Occipital lobe (tissue), 2 donors: ENCODE data around the gene FMN1. TPM values are rescaled to one million over a fixed set of nuclear protein-coding genes. Genes with fewer than 3 reads are reported as not detected.
"Not testable (repeated sequence)": the region's sequence is repeated elsewhere in the genome, so short reads cannot be mapped to it uniquely, and the experiment has no call there.

Source experiments
- DNase-seq: peaks from one replicate; lab custom pipeline; 2025; lab: John Stamatoyannopoulos, UW
- total RNA-seq: library from RNA; depleted of rRNA; stranded (reverse); fragments of >200 nt; gene quantifications from one replicate; pipeline ENCODE4 v1.2.3, GENCODE V29; 2014

FMN1 gene
- total RNA-seq, 1 donor from 2014 or later = 3.9 TPM

DNA sequence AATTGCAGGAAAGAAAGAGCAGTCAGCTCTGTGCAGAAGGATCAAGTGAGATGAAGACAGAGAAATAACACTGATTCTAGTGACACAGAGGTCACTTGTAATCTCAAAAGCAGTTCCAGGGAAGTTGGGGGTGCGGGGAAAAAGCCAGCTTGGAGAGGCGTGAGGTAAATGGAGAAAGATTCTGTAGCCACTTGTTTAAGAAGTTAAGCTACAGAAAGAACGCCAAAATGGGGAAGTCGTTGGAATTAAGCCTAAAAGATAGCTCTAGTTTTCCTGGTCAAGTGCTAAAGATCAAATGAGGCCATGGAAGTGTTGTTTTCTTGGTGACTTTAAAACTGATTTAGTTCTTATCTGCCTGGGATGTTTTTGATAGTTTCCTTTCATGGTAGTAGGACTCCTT lies 324.7 kb downstream of the FMN1 start:
- no peak for DNase-seq

DNA sequence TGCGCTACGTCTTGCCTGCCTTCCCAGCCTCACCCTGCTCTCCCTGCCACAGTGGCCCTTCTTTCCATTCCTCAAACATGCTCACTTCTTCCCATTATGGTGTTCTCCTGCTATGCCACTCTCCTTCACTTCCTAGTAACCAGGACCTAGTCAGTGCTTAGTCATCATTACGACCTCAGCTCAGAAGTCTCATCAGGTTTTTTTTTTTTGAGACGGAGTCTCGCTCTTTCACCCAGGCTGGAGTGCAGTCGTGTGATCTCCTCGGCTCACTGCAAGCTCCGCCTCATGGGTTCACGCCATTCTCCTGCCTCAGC lies 327.2 kb downstream of the FMN1 start:
- no peak for DNase-seq

DNA sequence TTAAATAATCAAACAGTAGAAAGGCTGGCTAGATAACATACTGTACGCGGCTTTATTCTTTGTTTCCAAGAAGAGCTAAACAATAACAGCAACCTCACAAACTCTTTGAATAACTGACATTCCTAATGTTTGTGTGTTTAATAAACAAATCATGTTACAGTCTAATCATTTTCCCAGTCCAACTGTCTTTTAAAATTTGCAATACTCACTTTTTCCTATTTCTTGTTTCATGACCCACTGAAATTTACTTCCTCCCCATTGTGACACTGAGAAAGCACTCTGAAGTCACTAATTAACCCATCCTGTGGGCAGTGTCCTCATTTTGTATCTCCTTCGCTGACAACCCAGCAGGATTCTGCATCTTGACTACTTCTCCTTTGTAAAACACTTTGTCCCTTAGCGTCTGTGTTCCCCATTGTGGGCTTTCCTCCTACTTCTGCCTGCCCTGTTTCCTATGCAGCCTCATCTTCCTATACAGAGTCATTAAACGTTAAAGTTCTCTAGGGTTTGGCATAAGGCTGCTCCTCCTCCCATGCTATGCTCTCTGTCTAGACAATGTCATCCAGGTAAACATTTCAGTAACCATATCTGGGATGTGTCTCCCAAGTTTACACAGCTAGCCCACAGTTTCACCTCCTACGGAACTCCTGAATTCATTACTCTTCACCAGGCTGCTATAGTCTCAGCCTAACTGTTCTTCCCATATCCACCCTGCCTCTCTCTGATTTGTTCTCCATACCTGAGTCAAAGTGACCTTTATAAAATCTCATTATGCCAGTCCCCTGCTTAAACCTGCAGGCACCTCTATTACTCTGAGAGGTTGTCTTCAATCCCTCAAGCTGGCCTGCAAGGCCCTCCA lies 327.8 kb downstream of the FMN1 start:
- no peak for DNase-seq

DNA sequence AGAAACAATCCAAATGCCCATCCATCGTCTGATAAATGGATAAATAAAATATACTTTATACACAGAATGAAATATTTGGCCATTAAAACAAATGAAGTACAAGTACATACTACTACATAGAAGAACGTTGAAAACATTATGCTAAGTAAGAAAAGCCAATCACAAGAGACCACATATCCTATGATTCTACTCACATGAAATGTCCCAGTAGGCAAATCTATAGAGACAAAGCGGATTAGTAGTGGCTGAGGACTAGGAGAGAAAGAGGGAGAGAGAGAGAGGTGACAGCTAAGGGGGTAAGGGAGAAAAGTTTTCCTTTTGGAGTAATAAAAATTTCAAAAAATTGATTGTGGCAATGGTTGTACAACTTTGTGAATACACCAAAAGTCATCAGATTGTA lies 329.7 kb downstream of the FMN1 start:
- DNase-seq = no peak

DNA sequence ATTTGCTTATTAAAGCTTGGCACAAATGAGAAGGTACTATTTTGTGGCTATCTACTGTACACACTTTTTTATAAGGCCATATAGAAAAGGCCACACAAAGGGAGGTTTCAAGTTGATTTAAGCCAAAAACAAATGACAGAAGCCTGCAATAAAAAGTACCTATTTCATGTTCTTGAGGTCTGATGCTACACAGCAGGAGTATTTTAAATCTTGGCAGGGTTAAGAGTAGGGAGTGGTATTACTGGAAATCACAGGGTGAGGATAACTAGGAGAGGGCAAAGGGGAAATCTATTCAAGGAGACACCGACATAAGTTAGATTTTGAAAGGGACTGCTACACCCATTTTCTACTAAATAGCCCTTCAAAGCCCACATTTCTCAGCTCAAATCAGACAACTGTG lies 330.5 kb downstream of the FMN1 start:
- DNase-seq = no peak

DNA sequence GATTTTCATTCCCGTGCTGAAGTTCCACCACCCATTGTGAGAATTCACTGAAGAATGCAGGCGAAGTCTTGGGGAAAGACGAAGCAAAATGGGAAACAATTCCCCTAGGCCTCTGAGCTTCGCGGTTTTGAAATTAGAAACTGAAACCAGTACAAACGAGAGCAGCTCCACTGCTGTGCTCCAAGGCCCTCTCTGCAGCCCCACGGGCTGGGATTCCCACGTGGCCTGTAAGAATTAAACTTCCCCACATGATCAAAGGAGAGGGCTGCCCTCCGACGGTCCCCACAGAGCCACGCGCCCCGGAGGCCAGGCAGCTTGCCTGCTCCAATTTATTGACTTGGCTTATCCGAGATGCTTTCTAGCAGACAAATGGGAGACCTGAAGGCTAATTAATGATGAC lies 332.8 kb downstream of the FMN1 start:
- no peak for DNase-seq

DNA sequence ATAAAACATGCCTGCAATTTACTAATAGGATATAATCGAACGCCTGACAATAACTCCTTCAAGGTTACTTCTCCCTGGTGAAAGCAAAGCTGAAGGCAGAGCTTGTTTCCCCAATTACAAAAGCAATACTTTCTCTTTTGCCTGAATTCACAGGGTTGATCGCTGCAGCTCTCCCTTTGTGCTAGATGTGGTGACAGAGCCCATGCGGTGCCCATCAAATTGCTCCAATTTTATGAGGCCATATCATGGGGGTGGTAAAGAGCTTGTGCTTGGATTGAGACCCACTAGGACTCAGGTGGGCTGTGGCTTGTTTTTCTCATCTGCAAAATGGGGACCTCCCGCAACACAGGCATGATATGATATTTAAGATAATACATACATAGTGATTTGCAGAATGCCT lies 333.3 kb downstream of the FMN1 start:
- no peak for DNase-seq

DNA sequence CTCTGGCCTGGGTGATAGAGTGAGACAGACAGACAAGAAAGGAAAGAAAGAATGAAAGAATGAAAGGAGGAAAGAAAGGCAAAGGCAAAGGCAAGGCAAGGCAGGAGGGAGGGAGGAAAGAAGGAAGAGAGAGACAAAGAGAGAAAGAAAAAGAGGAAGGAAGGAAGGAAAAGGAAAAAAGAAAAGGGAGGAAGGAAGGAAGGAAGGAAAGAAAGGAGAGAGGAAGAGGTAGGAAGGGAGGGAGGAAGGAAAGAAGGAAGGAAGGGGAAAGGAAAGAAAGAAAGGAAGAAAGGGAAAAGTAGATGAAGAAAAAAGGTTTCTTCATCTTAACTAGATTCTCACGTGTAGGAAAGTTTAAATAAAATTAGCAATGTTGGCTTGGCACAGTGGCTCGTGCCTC lies 334.5 kb downstream of the FMN1 start:
- no peak for DNase-seq

DNA sequence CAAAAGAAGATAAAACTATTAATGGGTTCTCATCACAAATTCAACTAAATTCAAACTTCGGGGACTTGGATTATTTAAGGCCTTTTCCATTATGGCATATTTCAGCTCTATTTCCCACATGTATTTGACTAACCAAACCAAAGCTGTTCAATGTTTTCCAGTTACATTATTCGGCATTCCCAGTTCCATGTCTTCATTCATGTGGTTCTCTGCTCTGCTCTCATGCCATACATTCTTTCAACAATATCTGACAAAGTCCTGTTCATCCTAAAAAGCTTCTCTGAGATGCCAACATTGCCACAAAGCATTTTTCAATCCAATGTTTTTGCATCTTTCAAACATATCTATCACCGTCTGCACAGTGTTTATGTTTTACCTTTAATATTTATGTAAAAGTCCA lies 335.3 kb downstream of the FMN1 start:
- DNase-seq = no peak

DNA sequence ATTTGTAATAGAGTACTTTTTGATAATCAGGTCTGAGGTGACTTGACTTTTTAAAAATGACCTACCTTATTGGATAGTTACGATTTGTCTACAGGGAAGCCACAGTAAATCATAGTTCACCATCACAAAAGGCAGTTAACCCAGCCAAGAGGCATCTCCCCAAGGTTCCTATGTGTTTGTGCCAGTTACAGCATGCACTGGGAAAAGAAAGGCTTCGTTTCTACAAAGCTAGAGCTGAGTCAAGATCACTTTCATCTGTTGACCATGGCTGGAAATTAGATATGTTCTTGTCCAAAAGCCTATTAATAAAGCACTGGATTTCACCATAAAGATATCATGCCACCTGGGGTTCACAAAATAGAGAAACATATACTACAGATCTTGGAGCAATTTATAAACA lies 336.8 kb downstream of the FMN1 start:
- no peak for DNase-seq

DNA sequence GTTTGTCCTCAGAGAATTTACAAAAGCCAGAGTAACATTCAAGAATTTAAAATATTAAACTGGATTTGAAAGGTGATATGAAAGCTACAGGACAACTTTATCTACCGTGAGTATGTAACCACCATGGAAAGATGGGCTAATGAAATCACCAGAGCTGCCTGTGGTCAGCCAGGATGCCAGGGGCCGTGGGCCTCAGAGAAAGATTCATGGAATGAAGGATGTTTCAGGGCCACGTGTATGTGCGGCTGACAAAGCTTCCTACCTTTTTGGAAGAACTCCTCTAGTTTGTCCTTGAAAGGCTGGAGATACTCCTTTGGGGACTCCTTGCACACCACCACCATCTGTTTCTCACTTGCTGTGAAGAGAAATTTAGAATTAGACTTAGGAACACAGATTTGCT lies 337.8 kb downstream of the FMN1 start:
- no peak for DNase-seq

DNA sequence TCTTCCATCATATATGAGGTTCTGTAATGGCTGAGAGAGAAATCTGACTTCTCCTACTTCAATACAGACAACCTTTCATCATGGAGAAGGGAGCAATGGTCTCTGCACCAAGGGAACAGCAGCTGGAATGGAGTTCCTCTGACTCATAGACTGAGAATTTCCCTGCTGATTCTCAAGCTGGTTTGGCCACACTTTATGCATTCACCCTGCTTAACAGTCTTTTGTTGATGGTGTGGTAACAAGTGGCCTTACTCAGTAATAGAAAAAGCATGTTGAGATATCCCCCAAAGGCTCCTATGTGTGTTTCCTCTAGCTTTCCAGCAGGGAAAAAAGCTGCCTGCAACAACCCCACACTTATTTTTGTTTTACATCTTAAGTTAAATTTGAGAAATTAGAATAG lies 338.6 kb downstream of the FMN1 start:
- DNase-seq = no peak

DNA sequence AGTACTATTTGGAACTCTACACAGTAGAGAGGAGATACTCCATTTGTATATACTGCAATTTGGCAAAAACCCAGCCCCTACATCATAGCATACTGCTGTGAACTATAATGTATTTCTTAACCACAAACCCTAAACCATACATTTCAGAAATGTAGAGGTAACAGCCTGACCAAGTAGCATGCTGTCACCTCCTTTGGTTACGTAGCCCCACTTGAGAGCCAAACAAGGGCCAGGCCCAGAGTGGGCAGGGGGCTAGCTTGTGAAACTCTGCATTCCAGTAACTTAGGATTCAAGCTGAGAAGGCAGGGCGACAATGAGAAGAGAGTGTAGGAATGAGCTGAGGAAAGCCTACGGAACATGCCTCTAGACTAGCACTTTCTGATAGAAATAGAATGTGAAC lies 340.9 kb downstream of the FMN1 start:
- no peak for DNase-seq

DNA sequence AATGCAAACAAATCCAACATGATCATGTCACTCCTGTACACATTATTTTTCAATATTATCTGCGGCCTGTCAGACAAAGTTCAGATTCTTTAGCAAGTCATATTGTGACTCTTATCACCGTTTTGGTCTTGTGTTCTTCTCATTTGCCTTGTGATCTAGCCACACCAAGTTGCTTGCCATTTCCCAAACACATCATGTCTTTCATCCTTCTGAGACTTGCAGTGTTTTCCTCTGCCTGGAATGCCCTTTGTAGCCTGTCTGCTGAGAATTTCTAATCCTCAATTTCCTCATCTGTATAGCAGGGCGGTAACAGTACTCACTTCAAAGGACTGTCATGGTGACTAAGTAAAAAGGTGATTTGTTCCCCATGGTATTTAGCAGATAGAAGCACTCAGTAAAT lies 341.7 kb downstream of the FMN1 start:
- no peak for DNase-seq

DNA sequence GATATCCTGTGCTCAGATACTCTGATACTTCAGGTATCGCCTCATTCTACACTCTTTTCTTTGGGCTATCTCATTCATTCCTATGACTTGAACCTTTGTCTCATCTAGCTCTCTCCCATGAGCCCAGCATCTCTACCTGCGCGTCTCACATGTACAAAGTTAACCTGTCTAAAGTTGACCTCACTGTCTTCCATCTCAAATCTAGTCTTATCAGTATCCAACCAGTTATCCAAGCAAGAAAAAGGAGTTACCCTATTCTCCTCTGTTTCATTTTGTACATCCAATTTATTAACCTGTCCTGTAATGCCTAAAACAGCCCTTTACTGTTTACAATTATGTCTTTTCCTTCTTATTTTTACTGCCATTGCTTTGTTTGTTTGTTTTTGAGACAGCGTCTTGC lies 342.5 kb downstream of the FMN1 start:
- no peak for DNase-seq

DNA sequence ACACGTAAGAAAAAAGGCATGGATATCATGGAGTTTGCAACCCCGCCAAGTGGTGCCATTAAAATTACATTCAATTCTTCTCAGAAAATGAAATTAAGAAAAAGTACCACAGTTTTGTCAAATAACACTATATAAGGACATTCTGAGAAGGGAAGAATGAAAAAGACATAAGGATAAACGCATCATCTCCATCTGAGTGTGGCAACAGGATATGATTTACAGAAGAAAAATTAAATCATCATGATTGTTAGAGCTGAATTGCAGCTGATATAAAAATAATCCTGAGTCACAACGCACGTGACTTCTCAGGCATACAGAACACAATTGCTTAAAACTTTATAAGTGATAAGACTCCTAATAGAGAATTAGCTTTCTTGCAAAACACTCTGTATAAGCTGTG lies 342.9 kb downstream of the FMN1 start:
- DNase-seq = no peak

DNA sequence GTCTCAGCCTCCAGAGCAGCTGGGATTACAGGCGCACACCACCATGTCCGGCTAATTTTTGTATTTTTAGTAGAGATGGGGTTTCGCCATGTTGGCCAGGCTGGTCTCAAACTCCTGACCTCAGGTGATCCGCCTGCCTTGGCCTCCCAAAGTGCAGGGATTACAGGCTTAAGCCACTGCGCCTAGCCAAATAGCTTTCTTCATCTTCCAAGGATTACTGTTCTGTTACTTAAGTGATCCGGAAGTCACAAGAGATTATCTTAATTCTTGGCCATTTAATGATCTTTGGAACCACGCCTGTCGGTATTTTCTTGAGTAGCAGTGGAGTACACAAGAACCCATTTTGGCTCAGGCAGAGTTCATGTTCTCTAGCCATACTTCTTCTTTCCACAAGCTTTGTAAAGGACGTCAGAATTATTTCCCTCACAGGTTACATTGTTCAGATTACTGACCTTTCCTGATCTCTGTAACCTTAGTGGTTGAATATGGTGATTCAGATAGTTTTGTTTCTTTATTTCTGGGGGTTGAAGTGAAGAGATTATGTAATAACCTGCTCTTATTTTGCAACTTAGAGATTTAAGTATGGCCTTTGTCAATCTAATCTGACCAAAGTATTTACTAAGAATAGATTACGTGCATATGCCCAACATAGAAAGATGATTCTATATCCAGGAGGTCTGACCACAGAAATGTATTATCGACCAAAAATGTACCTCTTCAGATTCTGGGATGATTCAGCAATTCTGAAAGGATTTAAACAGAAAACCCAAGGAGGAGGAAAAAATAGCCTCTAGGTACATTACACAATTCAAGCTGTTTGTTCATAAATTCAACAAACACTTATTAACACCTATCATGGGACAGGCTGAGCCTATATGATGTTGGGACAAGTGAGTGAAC lies 344.5 kb downstream of the FMN1 start:
- no peak for DNase-seq

DNA sequence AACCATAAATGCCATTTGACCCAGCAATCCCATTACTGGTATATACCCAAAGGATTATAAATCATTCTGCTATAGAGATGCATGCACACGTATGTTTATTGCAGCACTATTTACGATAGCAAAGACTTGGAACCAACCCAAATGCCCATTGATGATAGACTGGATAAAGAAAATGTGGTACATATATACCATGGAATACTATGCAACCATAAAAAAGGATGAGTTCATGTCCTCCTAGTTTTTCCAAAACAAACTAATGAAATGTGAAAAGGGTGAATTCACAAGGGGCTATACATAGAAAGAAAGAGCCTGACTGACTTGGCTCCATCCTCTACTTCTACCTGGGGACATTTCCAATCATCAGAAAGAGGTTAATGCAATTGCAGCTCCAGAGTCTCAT lies 347.8 kb downstream of the FMN1 start:
- DNase-seq = not testable (repeated sequence)

DNA sequence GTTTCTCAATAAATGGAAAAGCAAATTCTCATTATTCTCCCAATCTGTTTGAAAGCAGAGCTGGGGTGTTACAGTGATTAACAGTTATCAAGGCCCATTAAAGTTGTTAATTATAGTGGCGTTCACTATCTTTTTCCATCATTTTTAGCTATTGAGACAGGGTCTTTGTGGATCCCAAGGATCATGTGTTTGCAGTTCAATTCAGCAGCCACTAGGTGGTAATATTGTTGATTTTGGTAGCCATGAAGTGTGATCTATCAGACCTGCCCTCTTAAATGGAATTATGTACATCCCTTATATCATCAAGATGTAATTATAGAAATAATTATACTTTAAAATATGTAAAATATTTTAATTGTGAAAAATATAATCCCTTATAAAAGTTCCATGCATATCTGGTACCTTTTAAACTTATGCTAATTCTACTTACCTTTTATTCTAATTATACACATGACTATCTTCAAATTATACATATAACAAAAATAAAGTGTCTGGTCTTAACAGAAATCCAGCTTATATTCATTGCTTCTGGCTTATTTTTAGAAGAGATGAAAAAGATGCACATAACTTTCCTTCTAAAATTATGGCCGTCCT lies 350.3 kb downstream of the FMN1 start:
- no peak for DNase-seq

DNA sequence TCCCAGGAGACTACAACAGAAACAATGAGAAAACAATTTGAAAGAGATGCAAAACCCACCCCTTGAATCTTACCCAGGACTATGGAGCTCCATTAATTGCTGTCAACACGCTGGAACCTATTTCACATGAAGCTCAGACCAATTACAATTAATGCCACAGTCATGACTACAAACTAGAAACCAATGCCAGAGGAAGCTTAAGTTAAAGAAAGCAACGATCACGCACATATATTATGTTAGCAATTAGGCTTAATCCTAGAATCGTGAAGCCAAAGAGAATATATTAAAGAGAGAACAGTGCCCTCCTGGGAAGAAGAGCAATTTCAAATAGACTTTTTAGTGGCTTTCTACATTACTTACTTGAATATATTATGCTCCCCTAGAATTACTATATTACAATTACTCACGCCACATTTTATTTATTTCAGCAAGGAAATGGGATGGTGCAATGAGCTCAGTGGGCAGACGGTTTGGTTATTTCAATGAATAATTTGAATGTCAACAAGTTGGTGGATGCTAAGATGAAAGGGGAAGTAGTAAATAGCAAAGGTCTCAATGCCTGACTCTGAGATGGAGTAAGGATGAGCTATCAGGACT lies 351.2 kb downstream of the FMN1 start:
- no peak for DNase-seq

DNA sequence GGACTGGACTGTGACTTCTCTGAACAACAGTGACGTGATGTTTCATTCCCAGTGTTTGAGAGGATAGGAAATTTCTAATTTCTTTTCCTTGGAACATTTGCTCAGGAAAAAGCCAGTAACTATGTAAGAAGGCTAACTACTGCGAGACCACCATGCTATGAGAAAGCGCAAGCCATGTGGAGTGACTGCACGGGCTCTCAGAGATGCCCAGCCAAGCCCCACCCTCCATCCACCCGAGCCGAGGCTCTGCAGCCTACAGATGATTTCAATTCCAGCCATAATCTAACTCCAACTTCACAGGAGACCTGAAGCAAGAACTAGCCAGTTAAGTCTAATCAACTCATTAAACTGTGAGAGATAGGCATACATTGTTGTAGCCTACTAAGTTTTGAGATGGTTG lies 352.4 kb downstream of the FMN1 start:
- no peak for DNase-seq
